Breast epithelium (tissue), 3 donors: ENCODE measurements around the gene ZNF236.

Source experiments
- CTCF ChIP-seq, 3 donors: fragments of 450-650 bp; IDR thresholded peaks; one replicate each; pipeline ENCODE4 v1.5.1; 2016 to 2017; ENCODE audit warnings: antibody characterized with exemption in 3 of 3, mild to moderate bottlenecking in 3 of 3, moderate library complexity in 3 of 3
- POLR2A ChIP-seq: fragments of 450-650 bp; IDR thresholded peaks from one replicate; pipeline ENCODE4 v1.6.1; 2016; ENCODE audit warnings: antibody characterized with exemption, mild to moderate bottlenecking, moderate library complexity
- POLR2AphosphoS5 ChIP-seq, 3 donors: sonication (generic); formaldehyde crosslinking; IDR thresholded peaks; one replicate each; pipeline ENCODE4 v1.6.1; 2017; ENCODE audit warnings: antibody characterized with exemption in 3 of 3

- TF ChIP-seq POLR2AphosphoS5 (IDR thresholded peaks at IDR 0.05) (no peak), CTCF (IDR thresholded peaks at IDR 0.05) (no peak), POLR2A (no peak)
Observed at GRCh38 chr18:76911440-76911839, 89.1 kb downstream of the ZNF236 start.
